GM18499 (cell line): Measurements from ENCODE around the gene SERPINA1.

ENCODE experiments used
- ATAC-seq: cut with Tn5 transposase; IDR thresholded peaks from one replicate; pipeline ENCODE4 v1.9.1; 2021; ENCODE audit warnings: moderate number of reproducible peaks; ENCODE audit not compliant: insufficient read depth, unreplicated experiment

The SERPINA1 gene

DNA sequence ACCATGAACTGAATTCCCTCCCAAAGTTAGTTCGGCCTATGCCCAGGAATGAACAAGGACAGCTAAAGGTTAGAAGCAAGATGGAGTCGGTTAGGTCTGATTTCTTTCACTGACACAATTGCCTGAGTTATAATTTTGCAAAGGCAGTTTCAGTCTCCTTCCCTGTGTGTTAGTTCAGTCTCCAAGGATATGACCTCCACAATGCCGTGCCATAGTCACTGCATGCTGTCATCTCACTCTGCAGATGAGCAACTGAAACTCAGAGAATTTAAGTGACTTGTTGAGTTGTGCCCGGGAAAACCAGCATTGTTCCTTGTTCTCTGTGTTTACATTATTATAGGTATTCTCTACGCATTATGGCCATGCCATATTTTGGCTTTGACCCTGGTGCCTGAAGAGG, 10.1 kb upstream of the SERPINA1 start:
- ATAC-seq: no peak

- ATAC-seq: no peak
Observed at GRCh38 chr14:94398182-94398479, 9.7 kb upstream of the SERPINA1 start.

DNA sequence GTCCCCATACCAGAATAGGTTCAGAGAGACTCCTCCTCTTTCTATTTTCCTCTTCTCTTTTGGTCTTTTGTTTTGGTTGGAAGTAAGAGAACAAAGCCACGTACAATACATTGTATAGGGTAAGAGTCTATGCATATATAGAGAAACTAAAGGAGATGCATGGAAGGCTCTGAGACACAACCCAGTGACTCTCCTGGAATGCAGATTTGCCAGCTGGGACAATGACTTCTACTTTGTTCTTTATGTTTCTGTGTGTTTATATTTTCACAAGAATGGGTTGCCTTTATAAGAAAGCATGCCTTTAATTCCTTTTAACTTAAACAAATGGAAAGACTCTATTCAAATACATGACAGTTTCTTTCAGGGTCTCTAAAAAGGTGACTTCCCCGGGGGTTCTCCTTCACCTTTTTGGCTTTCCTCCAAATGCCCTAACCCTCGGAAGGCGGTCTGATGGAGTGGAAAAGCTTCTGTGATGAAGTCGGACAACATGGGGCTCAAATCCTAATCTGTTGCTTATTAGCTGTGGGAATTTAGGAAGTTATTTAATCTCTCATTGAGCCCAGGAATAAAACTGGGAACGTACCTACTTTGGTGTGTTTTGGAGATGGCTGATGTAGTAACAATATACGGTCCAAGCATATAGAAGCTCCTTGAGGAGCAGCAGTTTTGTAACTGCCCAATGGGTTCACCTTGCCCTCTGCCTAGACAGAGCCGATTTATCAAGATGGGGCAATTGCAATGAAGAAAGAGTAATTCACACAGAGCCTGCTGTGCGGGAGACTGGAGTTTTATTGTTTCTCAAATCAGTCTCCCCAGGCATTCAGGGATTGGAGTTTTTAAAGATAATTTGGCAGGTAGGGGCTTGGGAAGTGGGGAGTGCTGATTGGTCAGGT, 9.1 kb upstream of the SERPINA1 start:
- no peak for ATAC-seq

- no peak for ATAC-seq
Observed at GRCh38 chr14:94396628-94397225, 8.3 kb upstream of the SERPINA1 start.

GRCh38 chr14:94395888-94396574, 7.6 kb upstream of the SERPINA1 start:
- ATAC-seq: no peak

DNA sequence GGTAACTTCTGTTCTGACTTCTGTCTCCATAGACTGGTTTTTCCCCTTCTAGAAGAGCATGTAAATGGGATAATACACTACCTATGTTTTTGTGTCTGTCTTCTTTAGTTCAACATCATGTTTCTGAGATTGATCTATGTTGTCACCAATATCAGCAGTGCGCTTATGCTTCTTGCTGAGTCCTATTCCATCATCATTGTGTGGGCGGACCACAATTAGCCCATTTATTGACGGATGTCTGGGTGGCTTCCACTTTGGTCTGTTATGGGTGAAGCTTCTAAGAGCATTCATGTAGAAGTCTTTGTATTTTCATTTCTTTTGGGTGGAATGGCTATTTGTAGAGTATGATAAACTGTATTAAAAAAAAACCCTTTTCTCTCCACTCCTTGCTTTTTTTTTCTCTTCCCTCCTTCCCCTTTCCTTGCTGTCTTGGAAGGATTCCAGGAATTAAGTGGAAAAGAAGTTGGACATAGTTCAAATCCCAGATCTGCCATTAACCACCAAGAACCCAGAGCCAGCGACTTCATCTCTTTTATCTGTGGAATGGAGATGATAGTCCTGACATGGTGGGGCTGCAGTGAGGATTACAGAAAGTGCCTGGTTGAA, 7.0 kb upstream of the SERPINA1 start:
- ATAC-seq: no peak

- ATAC-seq: no peak
Observed at GRCh38 chr14:94394581-94395207, 6.3 kb upstream of the SERPINA1 start.

- ATAC-seq: no peak
Observed at GRCh38 chr14:94394025-94394493, 5.7 kb upstream of the SERPINA1 start.

GRCh38 chr14:94393474-94393873, 5.1 kb upstream of the SERPINA1 start:
- ATAC-seq: no peak

GRCh38 chr14:94392510-94392935, 4.1 kb upstream of the SERPINA1 start:
- ATAC-seq: no peak

- no peak for ATAC-seq
Observed at GRCh38 chr14:94391281-94391975, 3.0 kb upstream of the SERPINA1 start.

- no peak for ATAC-seq
Observed at GRCh38 chr14:94390372-94391086, 2.1 kb upstream of the SERPINA1 start.

DNA sequence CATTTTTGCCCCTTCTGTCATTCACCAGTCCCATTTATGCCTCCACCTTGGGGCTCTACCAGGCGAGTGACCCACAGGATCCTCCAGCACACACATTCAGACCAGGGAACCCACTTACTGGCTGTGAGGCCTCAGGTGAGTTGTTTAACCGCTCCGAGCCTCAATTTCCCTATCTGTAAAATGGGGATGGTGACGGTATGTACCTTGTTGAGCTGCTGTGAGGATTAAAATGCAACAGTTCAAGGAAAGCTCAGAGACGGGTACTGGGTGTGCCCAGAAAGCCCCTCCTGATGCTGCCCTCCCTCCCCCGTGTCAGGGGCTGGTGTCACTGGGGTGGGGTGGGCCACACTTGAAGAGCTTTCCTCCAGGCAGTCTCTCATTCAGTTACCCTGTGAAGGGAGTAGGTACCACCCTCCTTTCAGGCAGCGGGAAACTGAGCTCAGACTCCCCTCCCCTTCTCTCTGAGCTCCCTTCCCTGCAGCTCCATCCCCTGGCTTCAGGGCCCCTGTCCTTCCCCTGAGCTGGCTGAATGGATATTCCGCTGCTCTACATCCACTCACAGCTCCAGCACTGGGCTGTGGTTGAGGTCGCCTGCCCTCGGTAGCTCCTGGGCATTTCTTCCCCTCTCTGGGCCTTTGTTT, 1.4 kb upstream of the SERPINA1 start:
- ATAC-seq: no peak

GRCh38 chr14:94389104-94389469, 685 bp upstream of the SERPINA1 start:
- no peak for ATAC-seq

GRCh38 chr14:94388027-94388383, 397 bp downstream of the SERPINA1 start:
- no peak for ATAC-seq

DNA sequence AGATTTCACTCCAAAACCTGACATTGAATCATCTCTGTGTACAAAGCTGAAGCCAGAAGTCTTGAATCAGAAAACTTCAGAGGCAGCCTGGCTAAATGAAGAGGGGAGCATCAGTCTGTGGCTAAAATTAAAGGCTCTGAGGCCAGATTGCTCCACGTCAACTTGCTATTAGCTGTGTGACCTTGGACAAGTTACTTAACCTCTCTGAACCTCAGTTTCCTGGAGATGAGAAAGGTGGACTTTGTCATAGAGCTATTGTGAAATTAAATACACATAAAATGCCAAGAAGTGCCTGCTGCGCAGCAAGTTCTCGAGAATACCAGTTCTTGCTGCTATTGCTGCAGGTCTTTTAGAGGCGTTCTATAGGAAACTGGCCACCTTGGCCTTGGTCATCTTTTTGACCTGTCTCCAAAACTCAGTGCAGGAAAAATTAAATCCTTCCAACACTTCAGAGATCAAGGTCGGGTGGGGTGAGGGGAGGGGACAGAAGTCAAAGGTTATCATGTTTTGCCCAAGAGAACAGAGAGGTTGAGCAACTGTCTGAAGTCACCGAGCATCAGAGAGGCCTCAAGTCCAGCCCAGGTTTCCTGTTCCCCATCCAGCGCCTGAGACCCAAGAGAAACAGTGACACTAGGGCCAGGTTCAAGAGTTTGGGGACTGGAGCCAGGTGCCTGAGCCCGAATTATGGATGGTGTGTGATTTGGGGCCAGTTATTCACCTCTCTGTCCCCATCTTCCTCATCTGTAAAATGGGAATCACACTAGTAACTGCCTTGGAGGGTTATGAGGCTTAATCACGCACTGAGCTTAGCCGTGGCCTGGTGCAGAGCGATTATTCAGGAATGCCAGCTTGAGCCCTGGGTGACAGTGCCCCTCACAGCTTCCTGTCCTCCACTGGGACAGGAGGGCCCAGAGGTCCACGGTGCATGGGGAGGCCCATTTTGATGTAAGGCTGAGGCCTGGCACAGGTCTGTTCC, 1.1 kb downstream of the SERPINA1 start:
- no peak for ATAC-seq

DNA sequence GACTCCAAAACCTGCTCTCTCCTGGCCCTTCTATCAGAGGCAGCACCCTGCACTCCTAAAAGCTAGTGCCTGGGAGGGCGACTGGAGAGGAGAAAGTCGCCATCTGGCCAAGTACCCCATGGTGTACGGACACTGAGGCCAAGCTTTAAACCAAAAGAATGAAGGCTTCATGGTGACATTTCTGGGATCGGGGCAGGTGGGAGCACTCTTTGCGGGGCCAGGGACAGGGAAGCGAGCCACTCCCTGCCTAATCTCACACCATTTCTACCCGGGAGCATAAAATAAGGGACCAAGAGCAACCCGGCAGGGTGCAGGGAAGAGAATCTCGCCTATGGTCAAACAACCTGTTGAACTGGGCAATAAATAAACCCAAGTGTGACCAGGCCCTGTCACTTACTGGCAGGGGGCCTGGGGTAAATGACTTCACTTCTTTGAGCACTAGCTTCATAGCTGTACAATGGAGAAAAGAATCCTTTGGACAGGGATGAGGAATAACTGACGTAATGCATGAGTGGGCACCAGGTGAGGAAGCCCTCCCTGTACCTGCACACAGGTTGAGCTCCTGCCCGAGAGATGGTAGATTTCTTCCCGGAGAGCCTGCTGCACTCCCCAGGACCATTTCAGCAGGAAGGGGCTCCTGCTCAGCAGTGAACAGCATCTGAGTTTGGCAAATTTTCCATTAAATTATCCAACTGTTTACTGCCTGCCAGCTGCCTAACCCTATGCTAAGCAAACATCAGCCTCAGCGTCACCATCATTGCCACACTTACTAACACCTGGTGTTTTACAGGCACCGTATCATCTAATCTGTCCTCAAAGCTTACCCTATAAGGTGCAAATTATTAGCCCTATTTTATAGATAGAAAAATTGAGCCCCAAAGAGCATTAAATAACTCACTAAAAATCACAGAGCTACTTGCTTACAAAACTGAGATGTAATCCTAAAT, 2.0 kb downstream of the SERPINA1 start:
- no peak for ATAC-seq
